Sigmoid colon (tissue), 7 donors: Measurements from ENCODE around the gene MAD1L1. TPM values are rescaled to one million over a fixed set of nuclear protein-coding genes. Genes with fewer than 3 reads are reported as not detected.

Source experiments
- DNase-seq: peaks from one replicate; pipeline ENCODE4 v3.0.0-alpha.2; 2019
- H3K27ac ChIP-seq, 4 donors: fragments of 200-600 bp; sonication (generic); one replicate each; pipeline ENCODE4 v1.5.1; 2016 to 2019; ENCODE audit warnings: mild to moderate bottlenecking in 1 of 4
- H3K27me3 ChIP-seq, 3 donors: fragments of 200-600 bp; sonication (generic); one replicate each; pipeline ENCODE4 v1.5.1; 2019; ENCODE audit warnings: mild to moderate bottlenecking in 1 of 3
- H3K36me3 ChIP-seq, 4 donors: fragments of 200-600 bp; sonication (generic); one replicate each; pipeline ENCODE4 v1.5.1; 2016 to 2019
- H3K4me1 ChIP-seq, 4 donors: fragments of 200-600 bp; sonication (generic); one replicate each; pipeline ENCODE4 v1.5.1; 2017 to 2019
- H3K4me3 ChIP-seq, 4 donors: fragments of 200-600 bp; sonication (generic); one replicate each; pipeline ENCODE4 v1.5.1; 2017 to 2019; ENCODE audit warnings: mild to moderate bottlenecking in 2 of 4, moderate library complexity in 1 of 4
- H3K9me3 ChIP-seq, 4 donors: fragments of 200-600 bp in 3 of 4; sonication (generic) in 3 of 4; one replicate each; pipeline versions ENCODE4 v1.5.1 to v1.6.1; 2013 to 2019
- EP300 ChIP-seq, 4 donors: sonication (generic); formaldehyde crosslinking; IDR thresholded peaks; one replicate each; pipeline ENCODE4 v1.6.1; 2017; ENCODE audit warnings: antibody characterized with exemption in 4 of 4
- POLR2A ChIP-seq, 2 donors: fragments of 450-650 bp; IDR thresholded peaks; one replicate each; pipeline ENCODE4 v1.6.1; 2016; ENCODE audit warnings: antibody characterized with exemption in 2 of 2, mild to moderate bottlenecking in 2 of 2, moderate library complexity in 2 of 2
- POLR2AphosphoS5 ChIP-seq, 4 donors: sonication (generic); formaldehyde crosslinking; IDR thresholded peaks; one replicate each; pipeline ENCODE4 v1.6.1; 2017; ENCODE audit warnings: antibody characterized with exemption in 4 of 4
- WGBS, 2 donors: extraction: QIAGEN DNeasy Blood & Tissue Kit; methylation state at CpG; one replicate each; pipeline ENCODE4 v1.1.7; 2013; 5-methylcytosine and 5-hydroxymethylcytosine counted together
- intact Hi-C: fragments of 100-400 bp; cut with DNase I; formaldehyde crosslinking; loops from one replicate; pipeline ENCODE4 v1.15.1; 2023
- polyA plus RNA-seq, 3 donors: library from polyadenylated mRNA; stranded (reverse); fragments of 200-250 nt; gene quantifications; one replicate each; pipeline ENCODE4 v1.2.3, GENCODE V29; 2013
- total RNA-seq, 4 donors: library from RNA; depleted of rRNA; stranded (reverse); fragments of >200 nt; gene quantifications; one replicate each; pipeline ENCODE4 v1.1.0, GENCODE V29; 2016
- TF ChIP-seq, protein P1 (sequence below), 4 experiments: fragments of 450-650 bp in 3 of 4; fragments of 200-600 bp in 1 of 4; IDR thresholded peaks; one replicate each; pipeline ENCODE4 v1.5.1; 2016 to 2019; ENCODE audit warnings: antibody characterized with exemption in 4 of 4, mild to moderate bottlenecking in 3 of 4, moderate library complexity in 2 of 4
- donor health status: healthy with polysubstance abuse.
- donor health status: Bipolar disorder and iron deficiency.
- donor health status: healthy.

MAD1L1 gene
- total RNA-seq (10 to 100 TPM; 12.1 to 30.5 (median 21.4) TPM), polyA plus RNA-seq (10 to 100 TPM; 10.2 to 38.4 (median 14.6) TPM)

GRCh38 chr7:2232766-2233520, at the start of gene MAD1L1:
Gene MAD1L1 (minus strand): TSS chr7:2232945. CDS start chr7:2230133, 2,812 bp downstream.
- TF ChIP-seq POLR2AphosphoS5 (IDR thresholded peaks at IDR 0.05) = peak in 3 of 4 donors; percentile 26 to 63 (median 27)
- no peak for TF ChIP-seq POLR2A (IDR thresholded peaks at IDR 0.05)
- TF ChIP-seq EP300 (IDR thresholded peaks at IDR 0.05) = no peak
- TF ChIP-seq, protein P1, sequence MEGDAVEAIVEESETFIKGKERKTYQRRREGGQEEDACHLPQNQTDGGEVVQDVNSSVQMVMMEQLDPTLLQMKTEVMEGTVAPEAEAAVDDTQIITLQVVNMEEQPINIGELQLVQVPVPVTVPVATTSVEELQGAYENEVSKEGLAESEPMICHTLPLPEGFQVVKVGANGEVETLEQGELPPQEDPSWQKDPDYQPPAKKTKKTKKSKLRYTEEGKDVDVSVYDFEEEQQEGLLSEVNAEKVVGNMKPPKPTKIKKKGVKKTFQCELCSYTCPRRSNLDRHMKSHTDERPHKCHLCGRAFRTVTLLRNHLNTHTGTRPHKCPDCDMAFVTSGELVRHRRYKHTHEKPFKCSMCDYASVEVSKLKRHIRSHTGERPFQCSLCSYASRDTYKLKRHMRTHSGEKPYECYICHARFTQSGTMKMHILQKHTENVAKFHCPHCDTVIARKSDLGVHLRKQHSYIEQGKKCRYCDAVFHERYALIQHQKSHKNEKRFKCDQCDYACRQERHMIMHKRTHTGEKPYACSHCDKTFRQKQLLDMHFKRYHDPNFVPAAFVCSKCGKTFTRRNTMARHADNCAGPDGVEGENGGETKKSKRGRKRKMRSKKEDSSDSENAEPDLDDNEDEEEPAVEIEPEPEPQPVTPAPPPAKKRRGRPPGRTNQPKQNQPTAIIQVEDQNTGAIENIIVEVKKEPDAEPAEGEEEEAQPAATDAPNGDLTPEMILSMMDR (IDR thresholded peaks at IDR 0.05) = no peak
- Histone ChIP-seq H3K9me3 (no peaks in the 10 kb centered on the region), H3K4me3 (peak within 1 kb of the TSS; percentile 74 to 99 (median 86)), H3K36me3 (peaks cover 0 to 50% (median 15%) of the 10 kb centered on the region in 4 donors), H3K4me1 (peaks cover 0 to 25% (median 24%) of the 10 kb centered on the region in 4 donors), H3K27me3 (no peaks in the 10 kb centered on the region), H3K27ac (peak within 1 kb of the TSS; percentile 78 to 81 (median 80))
- 1% methylated on average over 63 of the region's 63 CpGs for WGBS, 2 donors
- peak; percentile 95 for DNase-seq
- intact Hi-C loops = loop anchor here (2.0 kb wide), 1 partner anchor 122 kb away; the partner anchor contains the start of gene EIF3B

- peak overlapping the region in 1 of 4 donors; percentile 7 for H3K4me3 ChIP-seq
- H3K27ac ChIP-seq = peak overlapping the region in 3 of 4 donors; percentile 62 to 76 (median 63)
- intact Hi-C loops = no loop called here
- peaks cover 0 to 2% (median 0%) of the 10 kb centered on the region in 4 donors for H3K36me3 ChIP-seq
- TF ChIP-seq EP300 (IDR thresholded peaks at IDR 0.05) (no peak), POLR2A (IDR thresholded peaks at IDR 0.05) (no peak), POLR2AphosphoS5 (IDR thresholded peaks at IDR 0.05) (no peak)
- TF ChIP-seq, protein P1 (IDR thresholded peaks at IDR 0.05) = no peak
- no peaks in the 10 kb centered on the region for H3K27me3 ChIP-seq
- WGBS, 2 donors = 83 to 92% methylated on average over 14 of the region's 14 CpGs
- no peaks in the 10 kb centered on the region for H3K9me3 ChIP-seq
- no peak for DNase-seq
- H3K4me1 ChIP-seq = peaks cover 0 to 18% (median 18%) of the 10 kb centered on the region in 4 donors
These were observed 49.5 kb upstream of the MAD1L1 start for GRCh38 chr7:2282185-2282751.

GRCh38 chr7:2281541-2281940, 48.8 kb upstream of the MAD1L1 start:
- DNase-seq = peak; percentile 74
- Histone ChIP-seq H3K4me1 (peaks cover 0 to 18% (median 18%) of the 10 kb centered on the region in 4 donors), H3K27me3 (no peaks in the 10 kb centered on the region), H3K9me3 (no peaks in the 10 kb centered on the region), H3K36me3 (peaks cover 0 to 7% (median 0%) of the 10 kb centered on the region in 4 donors), H3K4me3 (peak overlapping the region in 2 of 4 donors; percentile 7 to 10), H3K27ac (peak overlapping the region in 3 of 4 donors; percentile 62 to 76 (median 63))
- WGBS, 2 donors = 74 to 84% methylated on average over 9 of the region's 9 CpGs
- TF ChIP-seq POLR2A (IDR thresholded peaks at IDR 0.05) = no peak
- no peak for TF ChIP-seq EP300 (IDR thresholded peaks at IDR 0.05)
- TF ChIP-seq, protein P1 (IDR thresholded peaks at IDR 0.05) = no peak
- intact Hi-C loops = no loop called here

DNA sequence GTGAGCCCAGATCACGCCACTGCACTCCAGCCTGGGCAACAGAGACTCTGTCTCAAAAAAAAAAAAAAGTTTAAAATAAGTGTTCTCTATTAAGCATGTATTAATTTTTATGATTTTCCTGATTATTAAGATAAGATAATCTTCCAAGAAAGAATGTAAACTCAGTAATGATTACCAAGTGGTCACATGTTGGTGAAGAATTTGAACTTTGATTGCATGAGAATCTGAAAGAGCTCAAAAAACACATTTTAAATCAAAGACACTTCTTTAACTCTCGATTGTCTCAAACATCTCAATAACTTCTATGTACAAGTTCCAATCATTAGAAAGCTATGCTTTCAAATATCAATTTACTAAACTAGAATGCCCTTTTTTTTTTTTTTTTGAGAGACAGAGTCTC, 47.7 kb upstream of the MAD1L1 start:
- Histone ChIP-seq H3K9me3 (no peaks in the 10 kb centered on the region), H3K36me3 (peaks cover 0 to 11% (median 0%) of the 10 kb centered on the region in 4 donors), H3K27me3 (no peaks in the 10 kb centered on the region), H3K27ac (no peak overlapping the region), H3K4me3 (no peak overlapping the region), H3K4me1 (peaks cover 0 to 18% (median 18%) of the 10 kb centered on the region in 4 donors)
- WGBS, 2 donors = 84 to 93% methylated on average over 2 of the region's 2 CpGs
- DNase-seq = no peak
- TF ChIP-seq POLR2A (IDR thresholded peaks at IDR 0.05) (no peak), EP300 (IDR thresholded peaks at IDR 0.05) (no peak), POLR2AphosphoS5 (IDR thresholded peaks at IDR 0.05) (no peak)
- TF ChIP-seq, protein P1 (IDR thresholded peaks at IDR 0.05) = no peak
- intact Hi-C loops = no loop called here
